NCI-H1105 (cell line): ENCODE results near the gene ADAMTSL3.

ENCODE experiments used
- DNase-seq: peaks from one replicate; lab custom pipeline; 2025; lab: John Stamatoyannopoulos, UW

Gene ADAMTSL3

DNA sequence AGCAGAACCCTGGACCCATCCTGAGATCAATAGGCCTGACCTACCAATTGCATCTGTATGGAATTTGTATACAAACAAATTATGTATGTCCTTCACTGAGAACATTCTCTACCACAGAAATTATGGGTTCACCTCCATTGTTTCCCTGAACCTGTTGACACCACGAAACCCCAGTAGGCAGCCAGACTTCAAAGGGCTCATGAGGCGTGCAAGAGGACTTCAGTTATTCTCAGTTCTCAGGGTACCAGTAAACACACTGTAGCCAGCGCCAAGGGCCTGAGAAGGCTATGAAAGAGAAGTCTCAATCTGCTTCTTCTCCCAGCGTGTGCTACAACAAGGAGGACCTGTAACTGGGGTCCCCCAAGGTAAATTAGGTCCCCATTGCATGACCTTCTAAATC is 326.7 kb downstream of the ADAMTSL3 start:
- DNase-seq, result no peak

GRCh38 chr15:83982748-83983147 is 328.8 kb downstream of the ADAMTSL3 start:
- DNase-seq, result no peak

GRCh38 chr15:83983634-83984458 is 329.9 kb downstream of the ADAMTSL3 start:
- DNase-seq, result no peak

DNA sequence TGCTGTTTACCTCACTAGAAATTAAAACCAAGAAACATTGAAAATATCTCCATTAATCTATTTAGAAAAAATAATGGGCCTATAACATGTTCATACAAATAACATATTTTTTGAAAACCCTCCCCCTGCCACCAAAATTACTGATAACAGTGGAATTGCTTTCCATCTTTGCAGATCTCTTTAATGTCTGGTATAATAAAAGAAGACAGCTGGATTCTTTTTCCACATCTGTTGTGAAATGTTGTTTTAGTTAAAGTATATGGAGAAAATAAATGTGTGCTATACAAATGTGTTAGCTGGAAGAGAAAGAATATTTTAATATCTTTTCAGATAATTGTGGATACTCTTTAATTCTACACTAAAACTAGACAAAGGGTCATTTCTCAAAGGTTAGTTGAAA is 330.7 kb downstream of the ADAMTSL3 start:
- DNase-seq, result no peak

GRCh38 chr15:83991163-83991562 is 337.2 kb downstream of the ADAMTSL3 start:
- DNase-seq, result no peak

DNA sequence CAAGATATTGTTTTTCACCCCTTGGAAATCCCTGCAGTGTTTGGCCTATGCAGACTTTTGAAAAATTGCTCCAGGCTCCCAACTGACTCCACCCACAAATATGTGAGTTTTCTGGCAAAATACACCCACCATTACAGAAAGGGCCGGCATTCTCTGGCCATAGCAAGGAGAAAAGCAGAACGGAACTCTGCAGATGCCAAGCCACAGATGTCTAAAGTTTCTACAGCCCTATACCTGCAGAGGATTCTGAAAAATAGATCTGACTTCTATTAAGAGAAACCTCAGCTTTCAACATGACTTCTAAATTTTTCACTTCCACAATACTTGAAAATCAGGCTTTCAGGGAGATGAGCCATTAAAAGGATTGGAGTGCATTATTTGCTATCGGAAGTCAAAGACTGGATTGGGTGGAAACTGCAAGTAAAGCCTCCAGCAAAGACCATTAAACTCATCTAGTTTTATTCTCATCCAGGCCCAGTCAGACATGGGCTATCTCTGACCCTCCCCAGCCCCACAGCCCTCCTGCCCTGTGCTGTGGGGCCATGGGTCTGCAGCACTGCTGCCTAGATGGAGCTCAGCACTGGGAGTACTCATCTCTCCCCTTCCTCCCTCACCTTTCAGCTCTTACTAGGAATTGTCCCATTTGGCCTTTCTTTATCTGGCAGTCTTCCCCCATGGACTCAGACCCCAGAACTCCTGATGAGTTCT is 338.6 kb downstream of the ADAMTSL3 start:
- no peak for DNase-seq

GRCh38 chr15:83993591-83993990 is 339.7 kb downstream of the ADAMTSL3 start:
- no peak for DNase-seq

- no peak for DNase-seq
Observed at GRCh38 chr15:83998486-83998885, 344.6 kb downstream of the ADAMTSL3 start.

GRCh38 chr15:83999396-84000135 is 345.6 kb downstream of the ADAMTSL3 start:
- no peak for DNase-seq

- DNase-seq, result no peak
Observed at GRCh38 chr15:84001037-84001436, 347.1 kb downstream of the ADAMTSL3 start.

DNA sequence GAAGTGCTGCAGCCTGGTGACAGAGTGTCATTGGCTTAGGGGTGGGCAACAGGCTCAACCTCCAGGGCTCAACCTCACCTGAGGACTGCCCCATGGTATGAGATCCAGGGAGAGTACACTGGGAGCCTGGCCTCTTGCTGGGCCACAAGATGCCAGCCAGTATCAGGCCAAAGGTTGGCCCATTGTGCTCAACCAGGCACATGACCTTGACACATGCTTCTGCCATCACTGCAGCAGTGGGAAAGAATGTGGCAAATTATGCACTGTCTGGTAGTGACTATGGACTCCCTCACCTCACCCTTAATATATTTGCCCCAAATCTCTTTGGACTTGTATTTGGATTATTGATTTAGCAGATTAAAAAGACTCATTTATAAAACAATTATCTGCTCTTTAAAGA is 347.7 kb downstream of the ADAMTSL3 start:
- no peak for DNase-seq

DNA sequence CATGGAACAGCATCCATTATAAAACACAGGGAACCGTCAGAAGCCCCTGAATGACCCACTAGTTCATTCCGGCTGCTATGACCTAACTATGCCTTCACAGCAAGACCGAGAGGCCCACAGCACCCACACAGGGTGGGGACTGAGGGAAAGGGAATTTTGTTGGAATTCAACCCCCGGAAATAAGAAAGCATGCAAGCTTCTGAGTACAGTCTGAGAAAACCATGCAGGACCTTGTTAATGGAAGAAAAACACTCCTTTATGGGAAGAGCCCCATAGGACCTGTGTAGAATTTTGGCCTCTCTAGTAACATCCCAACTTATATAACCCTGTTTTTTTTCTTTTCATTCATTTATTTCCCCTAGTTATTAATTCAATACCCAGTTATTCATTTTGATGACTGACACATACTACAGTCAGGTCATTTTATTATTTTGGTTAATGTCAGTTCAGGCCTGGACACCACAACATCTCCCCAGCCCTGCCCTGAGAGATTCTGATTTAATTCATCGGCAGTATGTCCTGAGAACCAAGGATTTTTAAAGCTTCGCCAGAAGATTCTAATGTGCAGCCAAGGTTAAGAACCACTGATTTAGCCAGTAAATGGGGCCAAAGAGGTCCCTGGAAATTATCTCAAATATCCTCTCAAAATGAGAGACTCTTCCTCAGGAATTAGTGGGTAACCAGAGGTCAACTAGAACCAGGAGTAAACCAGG is 350.0 kb downstream of the ADAMTSL3 start:
- DNase-seq, result no peak

DNA sequence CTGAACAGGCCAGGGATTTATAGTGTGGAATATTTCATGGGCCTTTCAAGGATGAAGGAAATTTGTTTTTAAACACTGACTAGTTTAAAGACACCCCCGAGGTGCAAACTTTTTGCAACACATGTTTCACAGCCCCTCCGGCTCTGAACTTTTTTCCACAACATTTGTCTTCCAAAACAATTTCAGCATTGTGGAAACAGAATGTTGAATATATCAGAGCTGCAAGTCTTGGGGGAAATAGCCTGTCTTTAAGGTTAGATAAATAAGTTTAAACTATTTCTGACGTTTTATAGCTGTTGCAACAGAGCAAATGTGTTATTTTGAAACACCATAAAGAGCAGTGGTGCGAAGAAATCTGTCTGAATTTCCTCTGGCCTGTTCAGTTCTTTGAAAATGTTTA is 352.5 kb downstream of the ADAMTSL3 start:
- no peak for DNase-seq

GRCh38 chr15:84009616-84010015 is 355.7 kb downstream of the ADAMTSL3 start:
- no peak for DNase-seq

GRCh38 chr15:84010246-84010645 is 356.3 kb downstream of the ADAMTSL3 start:
- no peak for DNase-seq

- DNase-seq, result no peak
Observed at GRCh38 chr15:84016371-84016770, 362.4 kb downstream of the ADAMTSL3 start.

- no peak for DNase-seq
Observed at GRCh38 chr15:84022516-84022915, 368.6 kb downstream of the ADAMTSL3 start.

DNA sequence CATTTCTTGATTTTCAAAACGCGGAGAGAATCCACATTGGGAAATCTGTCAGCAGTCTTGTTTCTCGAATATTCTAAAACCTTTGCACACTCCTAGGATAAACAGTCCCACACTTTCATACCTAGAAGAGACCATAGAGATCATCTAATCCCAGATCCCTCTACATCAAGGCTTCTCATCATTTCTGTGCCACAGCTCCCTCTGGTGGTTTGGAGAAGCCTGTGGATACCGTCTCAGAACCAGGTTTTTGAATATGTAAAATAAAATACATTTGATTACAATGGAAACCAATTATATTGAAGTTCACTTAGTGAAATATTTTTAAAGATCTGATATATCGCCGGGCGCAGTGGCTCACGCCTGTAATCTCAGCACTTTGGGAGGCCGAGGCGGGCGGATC is 369.7 kb downstream of the ADAMTSL3 start:
- DNase-seq, result no peak

GRCh38 chr15:84033793-84034553 is 380.1 kb downstream of the ADAMTSL3 start:
- no peak for DNase-seq

GRCh38 chr15:84034578-84035398 is 380.9 kb downstream of the ADAMTSL3 start:
- no peak for DNase-seq

GRCh38 chr15:84035399-84035766 is 381.5 kb downstream of the ADAMTSL3 start:
- DNase-seq, result no peak
